ENCODE data around the gene KRTAP5-2.

DNA sequence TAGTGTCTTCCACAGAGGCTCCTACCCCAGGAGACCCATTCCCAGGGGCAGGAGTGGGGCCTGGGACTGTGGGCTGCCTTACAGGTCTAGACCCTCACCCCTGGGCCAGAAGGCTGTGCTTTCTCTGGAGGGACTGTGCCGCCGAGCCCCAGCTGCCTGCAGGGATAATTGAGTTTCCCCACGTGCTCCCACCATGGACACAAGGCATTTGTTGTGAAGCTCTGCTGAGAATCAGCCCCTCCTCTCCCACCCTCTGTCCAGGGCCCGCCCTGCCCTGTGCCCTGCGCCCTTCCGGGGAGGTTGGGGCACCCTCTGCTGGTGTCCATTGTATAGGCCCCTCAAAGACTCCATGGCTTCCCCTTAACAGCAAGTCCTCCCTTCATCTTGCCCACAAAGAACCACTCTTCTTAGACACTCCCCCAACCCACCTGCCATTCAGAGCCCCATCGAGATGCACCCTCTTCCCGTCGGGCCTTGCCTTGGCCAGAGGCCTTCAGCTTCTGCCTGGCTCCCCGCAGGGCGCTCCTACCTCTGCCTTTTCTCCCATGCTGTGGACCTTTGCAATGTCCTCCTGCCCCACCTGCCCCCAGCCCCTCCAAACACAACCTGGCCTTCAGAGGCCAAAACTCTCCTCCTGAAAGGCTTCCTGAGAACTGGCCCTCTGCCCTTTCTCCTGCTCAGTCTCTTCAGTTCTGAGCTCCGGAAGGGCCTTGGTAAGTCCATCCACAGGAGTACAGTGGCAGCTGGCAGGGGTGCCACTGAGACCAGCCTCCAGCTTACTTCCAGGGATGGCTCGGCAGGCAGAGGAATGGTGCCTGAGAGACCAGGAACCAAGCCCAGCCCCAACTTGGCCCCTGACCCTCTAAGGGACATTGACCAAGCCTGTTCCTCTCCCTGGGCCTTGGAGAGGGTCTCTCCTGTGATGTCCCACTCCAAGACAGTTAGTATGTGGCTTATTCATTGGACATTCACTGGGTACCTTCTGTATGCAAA, 48.5 kb downstream of the KRTAP5-2 start:
- TF ChIP-seq, protein P1, sequence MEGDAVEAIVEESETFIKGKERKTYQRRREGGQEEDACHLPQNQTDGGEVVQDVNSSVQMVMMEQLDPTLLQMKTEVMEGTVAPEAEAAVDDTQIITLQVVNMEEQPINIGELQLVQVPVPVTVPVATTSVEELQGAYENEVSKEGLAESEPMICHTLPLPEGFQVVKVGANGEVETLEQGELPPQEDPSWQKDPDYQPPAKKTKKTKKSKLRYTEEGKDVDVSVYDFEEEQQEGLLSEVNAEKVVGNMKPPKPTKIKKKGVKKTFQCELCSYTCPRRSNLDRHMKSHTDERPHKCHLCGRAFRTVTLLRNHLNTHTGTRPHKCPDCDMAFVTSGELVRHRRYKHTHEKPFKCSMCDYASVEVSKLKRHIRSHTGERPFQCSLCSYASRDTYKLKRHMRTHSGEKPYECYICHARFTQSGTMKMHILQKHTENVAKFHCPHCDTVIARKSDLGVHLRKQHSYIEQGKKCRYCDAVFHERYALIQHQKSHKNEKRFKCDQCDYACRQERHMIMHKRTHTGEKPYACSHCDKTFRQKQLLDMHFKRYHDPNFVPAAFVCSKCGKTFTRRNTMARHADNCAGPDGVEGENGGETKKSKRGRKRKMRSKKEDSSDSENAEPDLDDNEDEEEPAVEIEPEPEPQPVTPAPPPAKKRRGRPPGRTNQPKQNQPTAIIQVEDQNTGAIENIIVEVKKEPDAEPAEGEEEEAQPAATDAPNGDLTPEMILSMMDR (IDR thresholded peaks at IDR 0.05) = no peak
- TF ChIP-seq POLR2A (IDR thresholded peaks at IDR 0.05) = no peak
